ENCODE results near the gene ATP11A. TPM values are rescaled to one million over a fixed set of nuclear protein-coding genes. Genes with fewer than 3 reads are reported as not detected.

Gene ATP11A
- total RNA-seq, 3 donors from 2014 or later: 22.1 to 27.2 (median 26.8) TPM

- DNase-seq (ENCODE audit: low spot score in 2 of 2): no peak
- Histone ChIP-seq H3K27ac (no peak overlapping the region), H3K4me3 (no peak overlapping the region), H3K4me1 (no peaks in the 10 kb centered on the region), H3K27me3 (no peaks in the 10 kb centered on the region), H3K9me3 (no peaks in the 10 kb centered on the region), H3K36me3 (no peaks in the 10 kb centered on the region)
- intact Hi-C loops (cut with DNase I; ENCODE audit: low total_unique reads): no loop called here
- no peak for TF ChIP-seq POLR2AphosphoS5 (IDR thresholded peaks at IDR 0.05)
- no peak for TF ChIP-seq POLR2A (IDR thresholded peaks at IDR 0.05)
- no peak for TF ChIP-seq CTCF (IDR thresholded peaks at IDR 0.05)
Observed at GRCh38 chr13:112819111-112819510, 129.3 kb downstream of the ATP11A start.

- H3K27me3 ChIP-seq: no peaks in the 10 kb centered on the region
- DNase-seq (ENCODE audit: low spot score in 2 of 2): no peak
- no peaks in the 10 kb centered on the region for H3K9me3 ChIP-seq
- TF ChIP-seq POLR2AphosphoS5 (IDR thresholded peaks at IDR 0.05) (no peak), POLR2A (IDR thresholded peaks at IDR 0.05) (no peak), CTCF (IDR thresholded peaks at IDR 0.05) (no peak)
- H3K4me1 ChIP-seq: no peaks in the 10 kb centered on the region
- no peaks in the 10 kb centered on the region for H3K36me3 ChIP-seq
- intact Hi-C loops (cut with DNase I; ENCODE audit: low total_unique reads): loop anchor here (5.0 kb wide), 1 partner anchor 488 kb away; no protein-coding TSS in a partner anchor
- H3K4me3 ChIP-seq: no peak overlapping the region
- no peak overlapping the region for H3K27ac ChIP-seq
Observed at GRCh38 chr13:112819816-112820215, 130.0 kb downstream of the ATP11A start.

GRCh38 chr13:112820318-112820717, 130.5 kb downstream of the ATP11A start:
- H3K27ac ChIP-seq: no peak overlapping the region
- intact Hi-C loops (cut with DNase I; ENCODE audit: low total_unique reads): loop anchor here (5.0 kb wide), 1 partner anchor 488 kb away; no protein-coding TSS in a partner anchor
- H3K36me3 ChIP-seq: no peaks in the 10 kb centered on the region
- DNase-seq (ENCODE audit: low spot score in 2 of 2): no peak
- H3K4me3 ChIP-seq: no peak overlapping the region
- H3K4me1 ChIP-seq: no peaks in the 10 kb centered on the region
- no peaks in the 10 kb centered on the region for H3K9me3 ChIP-seq
- H3K27me3 ChIP-seq: no peaks in the 10 kb centered on the region
- TF ChIP-seq CTCF (IDR thresholded peaks at IDR 0.05) (no peak), POLR2A (IDR thresholded peaks at IDR 0.05) (no peak), POLR2AphosphoS5 (IDR thresholded peaks at IDR 0.05) (no peak)

- no peak for TF ChIP-seq POLR2AphosphoS5 (IDR thresholded peaks at IDR 0.05)
- TF ChIP-seq POLR2A (IDR thresholded peaks at IDR 0.05): no peak
- no peak for TF ChIP-seq CTCF (IDR thresholded peaks at IDR 0.05)
- no peaks in the 10 kb centered on the region for H3K4me1 ChIP-seq
- H3K36me3 ChIP-seq: no peaks in the 10 kb centered on the region
- H3K4me3 ChIP-seq: no peak overlapping the region
- H3K27me3 ChIP-seq: no peaks in the 10 kb centered on the region
- no peak overlapping the region for H3K27ac ChIP-seq
- H3K9me3 ChIP-seq: no peaks in the 10 kb centered on the region
- DNase-seq (ENCODE audit: low spot score in 2 of 2): no peak
- intact Hi-C loops (cut with DNase I; ENCODE audit: low total_unique reads): loop anchor here (5.0 kb wide), 1 partner anchor 489 kb away; no protein-coding TSS in a partner anchor
Observed at GRCh38 chr13:112821340-112822055, 131.7 kb downstream of the ATP11A start.

- TF ChIP-seq POLR2AphosphoS5 (IDR thresholded peaks at IDR 0.05) (no peak), CTCF (IDR thresholded peaks at IDR 0.05) (no peak)
- Histone ChIP-seq H3K9me3 (no peaks in the 10 kb centered on the region), H3K27me3 (no peaks in the 10 kb centered on the region), H3K4me1 (no peaks in the 10 kb centered on the region), H3K36me3 (no peaks in the 10 kb centered on the region), H3K27ac (no peak overlapping the region), H3K4me3 (no peak overlapping the region)
- no peak for DNase-seq (ENCODE audit: low spot score in 2 of 2)
- intact Hi-C loops (cut with DNase I; ENCODE audit: low total_unique reads): loop anchor here (5.0 kb wide), 1 partner anchor 491 kb away; no protein-coding TSS in a partner anchor
Observed at GRCh38 chr13:112822851-112823250, 133.0 kb downstream of the ATP11A start.
